SW 1271 (cell line): ENCODE results near the gene TEAD4.

Experiments used
- DNase-seq, 2 experiments: peaks; one replicate each; lab custom pipeline; 2025; lab: John Stamatoyannopoulos, UW

Gene TEAD4

DNA sequence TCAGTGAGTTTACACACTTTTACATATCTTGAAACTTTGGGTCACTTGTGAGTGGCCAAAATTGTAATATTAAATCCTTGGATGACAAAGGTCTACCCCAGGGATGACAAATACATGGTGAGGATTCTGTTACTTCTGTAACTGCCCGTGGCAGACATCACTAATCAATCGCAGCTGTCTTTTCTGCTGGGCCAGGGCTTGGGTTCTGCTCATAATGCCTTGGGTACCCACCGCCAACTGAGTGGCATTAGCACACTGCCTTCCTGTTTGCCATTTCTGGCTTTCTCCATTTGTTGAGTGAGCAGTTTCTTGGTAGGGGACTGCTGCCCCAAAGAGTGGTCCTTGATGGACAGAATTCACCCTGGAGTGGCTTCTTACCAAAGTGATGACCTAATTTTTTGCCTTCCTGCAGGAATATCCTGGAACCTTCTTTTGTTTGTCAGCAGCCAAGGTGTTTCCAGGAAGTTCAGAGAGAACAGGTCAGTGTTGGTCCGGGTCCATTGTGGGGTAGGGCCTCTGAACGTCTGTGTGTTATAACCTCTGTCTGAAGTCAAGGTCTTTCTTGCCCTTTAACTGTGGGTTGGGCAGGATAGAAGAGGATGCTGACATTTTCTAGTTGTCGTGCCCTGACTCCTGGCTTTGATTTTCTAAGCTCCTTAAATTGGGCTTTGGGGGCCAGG, 124.2 kb downstream of the TEAD4 start:
- DNase-seq: no peak

GRCh38 chr12:3083921-3084347, 124.7 kb downstream of the TEAD4 start:
- no peak for DNase-seq

- DNase-seq: no peak
Measured at GRCh38 chr12:3084742-3085141, 125.5 kb downstream of the TEAD4 start.

DNA sequence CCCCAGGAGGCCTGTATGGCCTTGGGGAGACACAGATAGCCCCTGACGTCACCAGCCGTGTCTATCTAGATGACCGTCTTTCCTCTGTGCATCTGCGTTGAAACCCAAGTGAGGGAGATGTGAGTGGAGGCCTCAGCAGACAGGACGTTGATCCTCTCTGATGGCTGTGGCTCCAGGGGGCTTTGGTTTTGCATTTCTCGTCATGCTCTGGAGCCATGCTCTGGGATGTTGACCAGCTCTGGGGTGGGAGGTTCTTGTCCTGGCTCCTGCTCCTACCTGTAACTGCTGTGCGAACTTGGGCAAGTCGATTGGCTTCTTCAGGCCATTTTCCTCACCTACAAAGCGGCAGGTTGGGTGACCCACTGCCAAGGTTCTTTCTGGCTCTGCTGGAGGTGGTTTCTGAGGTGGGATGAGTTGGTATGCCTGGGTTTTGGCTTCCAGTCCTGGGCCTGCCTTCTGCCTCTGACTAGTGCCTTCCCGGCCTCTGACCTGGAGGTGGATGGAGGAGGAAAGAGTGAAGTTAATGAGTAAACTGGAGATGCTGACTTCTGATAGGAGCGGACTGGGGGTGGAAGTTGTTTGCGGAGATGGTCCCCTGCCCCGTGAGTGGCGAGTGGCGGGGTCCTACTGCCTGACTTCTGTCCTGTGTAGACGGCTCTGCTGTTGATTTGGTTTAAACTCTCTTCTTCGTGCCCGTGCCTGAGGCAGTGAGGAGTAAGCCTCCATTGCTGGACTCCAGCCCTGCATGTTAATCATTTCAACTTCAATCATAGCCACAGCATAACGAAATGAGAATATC, 126.3 kb downstream of the TEAD4 start:
- DNase-seq: no peak

DNA sequence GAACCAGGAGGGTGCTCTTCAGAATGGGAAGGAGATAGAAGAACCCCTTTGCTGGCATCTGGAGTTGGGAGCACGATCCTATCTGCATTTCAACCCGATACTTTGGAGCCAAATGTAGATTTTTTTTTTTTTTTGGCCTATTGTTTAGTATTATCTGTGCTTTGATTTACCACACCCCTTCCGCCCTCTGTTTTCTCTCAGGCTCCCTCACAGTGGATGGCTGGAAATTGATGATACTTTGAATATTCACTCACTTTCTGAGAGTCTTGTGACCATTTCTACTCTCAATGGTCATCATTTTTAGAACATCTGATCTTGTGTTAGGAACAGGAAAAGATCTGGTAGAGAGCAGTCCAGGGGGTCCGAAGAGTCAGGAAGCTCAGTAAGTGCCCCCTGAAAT, 127.0 kb downstream of the TEAD4 start:
- no peak for DNase-seq

DNA sequence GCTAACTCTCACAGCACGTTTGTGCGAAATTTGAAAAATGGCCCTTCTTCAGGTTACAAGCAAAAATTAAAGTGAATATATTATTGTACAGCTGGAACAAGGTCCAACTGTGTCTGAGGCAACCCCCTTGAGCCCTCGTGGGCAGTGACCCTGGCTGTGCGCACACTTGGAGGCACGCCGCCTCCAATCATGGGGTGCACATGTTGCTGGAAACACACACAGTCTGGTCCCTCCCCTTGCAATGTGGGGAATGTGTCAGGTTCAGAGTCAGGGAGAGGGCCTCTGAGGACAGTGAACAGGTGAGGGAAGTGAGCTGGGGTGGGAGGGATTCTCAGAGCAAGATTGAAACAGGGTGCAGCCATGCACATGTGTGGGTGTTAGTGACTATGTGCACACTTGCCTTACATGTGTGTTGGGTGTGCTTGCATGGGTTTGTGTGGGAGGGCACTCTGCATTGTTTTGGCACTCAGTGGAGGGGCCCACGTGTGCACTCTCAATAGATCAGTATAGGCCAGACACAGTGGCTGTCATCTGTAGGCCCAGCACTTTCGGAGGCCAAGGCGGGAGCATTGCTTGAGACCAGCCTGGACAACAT, 127.6 kb downstream of the TEAD4 start:
- no peak for DNase-seq

DNA sequence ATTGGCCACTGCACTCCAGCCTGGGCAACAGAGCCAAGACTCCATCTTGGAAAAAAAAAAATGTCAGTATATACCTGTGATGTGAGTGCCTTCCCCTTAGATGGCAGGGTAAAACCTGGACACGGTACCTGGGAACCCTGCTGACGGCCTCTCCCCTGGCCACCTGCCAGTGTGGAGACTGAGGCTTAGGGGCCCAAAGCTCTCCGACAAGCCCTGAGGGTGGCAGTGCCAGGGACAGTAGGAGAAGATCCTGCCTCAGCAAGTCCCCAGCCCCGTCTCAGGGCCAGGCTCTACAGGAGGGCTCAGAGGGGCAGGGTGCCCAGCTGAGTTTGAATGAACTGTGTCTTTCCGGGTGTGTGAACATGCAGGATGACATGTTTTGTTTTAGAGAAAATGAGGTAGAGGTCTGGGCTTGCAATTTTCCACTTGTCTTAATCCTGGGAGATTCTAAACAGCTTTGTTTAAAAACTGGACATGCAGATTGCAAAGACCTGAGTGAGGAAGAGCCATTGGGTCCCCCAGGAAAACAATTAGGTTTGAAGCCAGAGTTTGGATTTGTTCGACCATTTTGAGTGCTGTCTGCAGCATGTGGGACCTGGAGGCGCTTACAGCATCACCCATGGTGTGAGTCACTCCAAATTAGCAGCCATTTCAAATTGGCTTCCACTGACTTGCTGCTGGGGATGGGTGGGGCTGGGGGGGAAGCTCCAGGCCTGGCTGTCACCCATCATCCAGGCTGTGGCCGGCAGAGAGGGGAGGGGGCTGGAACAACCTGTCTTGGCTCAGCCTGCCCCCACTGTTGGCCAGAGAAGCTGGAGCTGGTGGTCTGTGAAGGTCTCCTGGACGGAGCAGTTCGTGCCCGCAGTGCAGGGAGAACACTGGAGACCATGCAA, 128.8 kb downstream of the TEAD4 start:
- DNase-seq: no peak

DNA sequence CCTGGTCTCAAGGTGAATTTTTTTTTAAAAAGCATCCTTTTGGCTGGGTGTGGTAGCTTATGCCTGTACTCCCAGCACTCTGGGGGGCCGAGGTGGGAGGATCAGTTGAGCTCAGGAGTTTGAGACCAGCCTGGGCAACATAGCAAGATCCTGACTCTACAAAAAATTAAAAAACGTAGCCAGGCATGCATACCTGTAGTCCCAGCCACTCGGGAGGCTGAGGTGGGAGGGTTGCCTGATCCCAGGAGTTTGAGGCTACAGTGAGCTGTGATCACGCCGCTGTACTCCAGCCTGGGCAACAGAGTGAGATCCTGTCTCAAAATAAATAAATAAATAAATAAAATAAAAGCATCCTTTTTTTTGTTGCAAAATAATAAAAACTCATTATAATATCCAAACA, 130.4 kb downstream of the TEAD4 start:
- DNase-seq: no peak
